Thyroid gland (tissue), 4 donors: ENCODE data around the gene ZNF398.

Experiments used
- CTCF ChIP-seq, 6 experiments: fragments of 200-600 bp in 3 of 6; fragments of 450-650 bp in 3 of 6; sonication (generic) in 3 of 6; IDR thresholded peaks; one replicate each; pipeline ENCODE4 v1.5.1; 2016 to 2019; ENCODE audit warnings: antibody characterized with exemption in 6 of 6, mild to moderate bottlenecking in 2 of 6, inconsistent platforms in 1 of 6, moderate library complexity in 1 of 6
- POLR2A ChIP-seq, 2 donors: fragments of 450-650 bp; IDR thresholded peaks; one replicate each; pipeline ENCODE4 v1.6.1; 2017; ENCODE audit warnings: antibody characterized with exemption in 2 of 2, mild to moderate bottlenecking in 2 of 2, moderate library complexity in 1 of 2

- TF ChIP-seq POLR2A (IDR thresholded peaks at IDR 0.05): no peak
- no peak for TF ChIP-seq CTCF (IDR thresholded peaks at IDR 0.05)
These were observed 24.8 kb downstream of the ZNF398 start for GRCh38 chr7:149171892-149172533.
